Measurements from ENCODE around the gene CORO2A.

- TF ChIP-seq POLR2A (IDR thresholded peaks at IDR 0.05; ENCODE audit: low read depth, low read length) (no peak), POLR2AphosphoS5 (IDR thresholded peaks at IDR 0.05; ENCODE audit: insufficient read depth, low read depth, low read length) (no peak), EZH2 (IDR thresholded peaks at IDR 0.05; ENCODE audit: borderline replicate concordance, low read depth, low read length, severe bottlenecking) (no peak), MYC (IDR thresholded peaks at IDR 0.05; ENCODE audit: low read depth, low read length) (no peak), FOS (IDR thresholded peaks at IDR 0.05; ENCODE audit: borderline replicate concordance, insufficient read depth, low read length) (no peak), GATA2 (IDR thresholded peaks at IDR 0.05; ENCODE audit: insufficient read depth, insufficient read length, low read depth, low read length) (no peak), JUN (IDR thresholded peaks at IDR 0.05; ENCODE audit: borderline replicate concordance, insufficient read depth, insufficient read length, low read depth) (no peak)
- TF ChIP-seq, protein P1, sequence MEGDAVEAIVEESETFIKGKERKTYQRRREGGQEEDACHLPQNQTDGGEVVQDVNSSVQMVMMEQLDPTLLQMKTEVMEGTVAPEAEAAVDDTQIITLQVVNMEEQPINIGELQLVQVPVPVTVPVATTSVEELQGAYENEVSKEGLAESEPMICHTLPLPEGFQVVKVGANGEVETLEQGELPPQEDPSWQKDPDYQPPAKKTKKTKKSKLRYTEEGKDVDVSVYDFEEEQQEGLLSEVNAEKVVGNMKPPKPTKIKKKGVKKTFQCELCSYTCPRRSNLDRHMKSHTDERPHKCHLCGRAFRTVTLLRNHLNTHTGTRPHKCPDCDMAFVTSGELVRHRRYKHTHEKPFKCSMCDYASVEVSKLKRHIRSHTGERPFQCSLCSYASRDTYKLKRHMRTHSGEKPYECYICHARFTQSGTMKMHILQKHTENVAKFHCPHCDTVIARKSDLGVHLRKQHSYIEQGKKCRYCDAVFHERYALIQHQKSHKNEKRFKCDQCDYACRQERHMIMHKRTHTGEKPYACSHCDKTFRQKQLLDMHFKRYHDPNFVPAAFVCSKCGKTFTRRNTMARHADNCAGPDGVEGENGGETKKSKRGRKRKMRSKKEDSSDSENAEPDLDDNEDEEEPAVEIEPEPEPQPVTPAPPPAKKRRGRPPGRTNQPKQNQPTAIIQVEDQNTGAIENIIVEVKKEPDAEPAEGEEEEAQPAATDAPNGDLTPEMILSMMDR (IDR thresholded peaks at IDR 0.05; ENCODE audit: extremely low read depth in 1 of 2, insufficient read depth in 1 of 2, low read depth in 1 of 2, low read length in 2 of 2): no peak
- TF ChIP-seq, protein P2, sequence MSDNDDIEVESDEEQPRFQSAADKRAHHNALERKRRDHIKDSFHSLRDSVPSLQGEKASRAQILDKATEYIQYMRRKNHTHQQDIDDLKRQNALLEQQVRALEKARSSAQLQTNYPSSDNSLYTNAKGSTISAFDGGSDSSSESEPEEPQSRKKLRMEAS (IDR thresholded peaks at IDR 0.05; ENCODE audit: insufficient read depth, insufficient read length): no peak
These were observed 34.1 kb upstream of the CORO2A start for GRCh38 chr9:98226516-98226915.
